Uterus (tissue), 4 donors: Measurements from ENCODE around the gene PAK4. TPM values are rescaled to one million over a fixed set of nuclear protein-coding genes. Genes with fewer than 3 reads are reported as not detected.
"Not testable (repeated sequence)": the region's sequence is repeated elsewhere in the genome, so short reads cannot be mapped to it uniquely, and the experiment has no call there.

Experiments
- DNase-seq, 2 donors: peaks; one replicate each; pipeline ENCODE4 v3.0.0-alpha.2; 2019 to 2020
- H3K27ac ChIP-seq, 2 donors: fragments of 200-600 bp; sonication (generic); 1 replicate in 1 of 2; 2 replicates in 1 of 2; pipeline ENCODE4 v1.5.1; 2016 to 2018
- H3K27me3 ChIP-seq, 2 donors: fragments of 200-600 bp; sonication (generic); one replicate each; pipeline ENCODE4 v1.5.1; 2018 to 2019; ENCODE audit warnings: control low read depth in 1 of 2
- H3K36me3 ChIP-seq, 2 donors: fragments of 200-600 bp; sonication (generic); one replicate each; pipeline ENCODE4 v1.5.1; 2019; ENCODE audit warnings: control low read depth in 1 of 2
- H3K4me1 ChIP-seq, 2 donors: fragments of 200-600 bp; sonication (generic); one replicate each; pipeline ENCODE4 v1.5.1; 2018 to 2019; ENCODE audit warnings: control low read depth in 1 of 2
- H3K4me3 ChIP-seq, 2 donors: fragments of 200-600 bp; sonication (generic); 1 replicate in 1 of 2; 2 replicates in 1 of 2; pipeline ENCODE4 v1.5.1; 2018 to 2019; ENCODE audit warnings: mild to moderate bottlenecking in 1 of 2
- H3K9me3 ChIP-seq, 2 donors: fragments of 200-600 bp; sonication (generic); one replicate each; pipeline ENCODE4 v1.5.1; 2019; ENCODE audit warnings: control low read depth in 1 of 2
- CTCF ChIP-seq, 4 experiments: fragments of 200-600 bp in 2 of 4; fragments of 450-650 bp in 2 of 4; sonication (generic) in 2 of 4; IDR thresholded peaks; one replicate each; pipeline ENCODE4 v1.5.1; 2016 to 2019; ENCODE audit warnings: antibody characterized with exemption in 4 of 4, mild to moderate bottlenecking in 2 of 4, moderate library complexity in 1 of 4
- POLR2A ChIP-seq, 2 donors: fragments of 450-650 bp; IDR thresholded peaks; one replicate each; pipeline ENCODE4 v1.6.1; 2016; ENCODE audit warnings: antibody characterized with exemption in 2 of 2, mild to moderate bottlenecking in 1 of 2, moderate library complexity in 1 of 2
- intact Hi-C: fragments of 100-400 bp; cut with DNase I; formaldehyde crosslinking; loops from one replicate; pipeline ENCODE4 v1.15.1; 2023; ENCODE audit warnings: low total_unique reads
- total RNA-seq, 4 donors: library from RNA; depleted of rRNA in 3 of 4; stranded (reverse); fragments of >200 nt in 3 of 4; gene quantifications; one replicate each; pipeline versions ENCODE4 v1.1.0 to v1.2.4, GENCODE V29; 2014 to 2023
- donor health status: DM: yes; HTN: yes; CAD: no.

PAK4 gene
- total RNA-seq, 4 donors from 2014 or later: 0.26 to 57.4 (median 24.3) TPM

- Histone ChIP-seq H3K27ac (no peak overlapping the region), H3K4me3 (no peak overlapping the region), H3K27me3 (peaks cover 0 to 4% of the 10 kb centered on the region in 2 donors), H3K36me3 (no peaks in the 10 kb centered on the region), H3K9me3 (no peaks in the 10 kb centered on the region), H3K4me1 (no peaks in the 10 kb centered on the region)
- intact Hi-C loops: loop anchor here (5.0 kb wide), 1 partner anchor 215 kb away; no protein-coding TSS in a partner anchor
- TF ChIP-seq POLR2A (IDR thresholded peaks at IDR 0.05) (no peak), CTCF (IDR thresholded peaks at IDR 0.05) (no peak)
- DNase-seq: no peak
Measured at GRCh38 chr19:39112338-39112890, 13.2 kb upstream of the PAK4 start.

- Histone ChIP-seq H3K9me3 (no peaks in the 10 kb centered on the region), H3K27me3 (peaks cover 0 to 4% of the 10 kb centered on the region in 2 donors), H3K4me1 (no peaks in the 10 kb centered on the region), H3K4me3 (no peak overlapping the region), H3K36me3 (no peaks in the 10 kb centered on the region), H3K27ac (no peak overlapping the region)
- TF ChIP-seq CTCF (IDR thresholded peaks at IDR 0.05) (no peak), POLR2A (IDR thresholded peaks at IDR 0.05) (no peak)
- no peak for DNase-seq
- intact Hi-C loops: loop anchor here (5.0 kb wide), 1 partner anchor 214 kb away; no protein-coding TSS in a partner anchor
Measured at GRCh38 chr19:39113199-39113598, 12.4 kb upstream of the PAK4 start.

- intact Hi-C loops: no loop called here
- Histone ChIP-seq H3K36me3 (no peaks in the 10 kb centered on the region), H3K4me1 (no peaks in the 10 kb centered on the region), H3K27ac (no peak overlapping the region), H3K4me3 (no peak overlapping the region), H3K9me3 (no peaks in the 10 kb centered on the region), H3K27me3 (peaks cover 0 to 4% of the 10 kb centered on the region in 2 donors)
- DNase-seq: no peak
- TF ChIP-seq POLR2A (IDR thresholded peaks at IDR 0.05): no peak
- TF ChIP-seq CTCF (IDR thresholded peaks at IDR 0.05): no peak
Measured at GRCh38 chr19:39115105-39115847, 10.3 kb upstream of the PAK4 start.

- intact Hi-C loops: not testable (repeated sequence)
Measured at GRCh38 chr19:39117023-39117422, 8.6 kb upstream of the PAK4 start.

GRCh38 chr19:39119830-39120229 is 5.8 kb upstream of the PAK4 start:
- H3K4me1 ChIP-seq: no peaks in the 10 kb centered on the region
- H3K4me3 ChIP-seq: no peak overlapping the region
- intact Hi-C loops: loop anchor here (10.0 kb wide), 1 partner anchor 65 kb away; no protein-coding TSS in a partner anchor
- TF ChIP-seq CTCF (IDR thresholded peaks at IDR 0.05) (no peak), POLR2A (IDR thresholded peaks at IDR 0.05) (no peak)
- no peak for DNase-seq
- H3K27ac ChIP-seq: no peak overlapping the region
- H3K9me3 ChIP-seq: no peaks in the 10 kb centered on the region
- H3K27me3 ChIP-seq: no peaks in the 10 kb centered on the region
- H3K36me3 ChIP-seq: no peaks in the 10 kb centered on the region

More at GRCh38 chr19:39117023-39117422, 8.6 kb upstream of the PAK4 start:
- DNase-seq, H3K36me3 ChIP-seq, H3K27ac ChIP-seq, H3K4me3 ChIP-seq, H3K27me3 ChIP-seq, H3K9me3 ChIP-seq, H3K4me1 ChIP-seq: not testable (repeated sequence)
